Breast epithelium (tissue), 3 donors: Measurements from ENCODE around the gene MAMSTR.

Experiments used
- CTCF ChIP-seq, 3 donors: fragments of 450-650 bp; IDR thresholded peaks; one replicate each; pipeline ENCODE4 v1.5.1; 2016 to 2017; ENCODE audit warnings: antibody characterized with exemption in 3 of 3, mild to moderate bottlenecking in 3 of 3, moderate library complexity in 3 of 3
- POLR2AphosphoS5 ChIP-seq, 3 donors: sonication (generic); formaldehyde crosslinking; IDR thresholded peaks; one replicate each; pipeline ENCODE4 v1.6.1; 2017; ENCODE audit warnings: antibody characterized with exemption in 3 of 3

DNA sequence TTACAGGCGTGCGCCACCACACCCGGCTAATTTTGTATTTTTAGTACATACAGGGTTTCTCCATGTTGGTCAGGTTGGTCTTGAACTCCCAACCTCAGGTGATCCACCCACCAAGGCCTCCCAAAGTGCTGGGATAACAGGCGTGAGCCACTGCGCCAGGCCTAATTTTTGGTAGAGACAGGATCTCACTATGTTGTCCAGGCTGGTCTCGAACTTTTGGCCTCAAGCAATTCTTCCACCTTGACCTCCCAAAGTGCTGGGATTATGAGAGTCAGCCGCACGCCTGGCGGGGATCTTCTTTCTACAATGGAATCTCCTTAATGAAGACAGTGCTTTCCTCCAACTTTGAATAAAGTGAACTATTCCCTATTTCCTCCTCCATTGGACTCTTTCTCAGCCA, 15.1 kb upstream of the MAMSTR start:
- TF ChIP-seq POLR2AphosphoS5 (IDR thresholded peaks at IDR 0.05) (no peak), CTCF (IDR thresholded peaks at IDR 0.05) (no peak)
